Loucy (cell line): Measurements from ENCODE around the gene WDR5B.

ENCODE experiments used
- H2AFZ ChIP-seq: fragments of 200-600 bp; sonication (generic); 2 replicates; pipeline ENCODE4 v1.6.0; 2016; ENCODE audit warnings: antibody characterized with exemption, mild to moderate bottlenecking, low read length, moderate library complexity
- H3F3A ChIP-seq: fragments of 200-600 bp; 2 replicates; pipeline ENCODE4 v1.6.0; 2016; ENCODE audit warnings: antibody characterized with exemption, low read depth, mild to moderate bottlenecking
- H3K27me3 ChIP-seq: fragments of 200-600 bp; sonication (generic); 2 replicates; pipeline ENCODE4 v1.6.1; 2014; ENCODE audit warnings: low read length, mild to moderate bottlenecking; ENCODE audit not compliant: insufficient read depth, poor library complexity, severe bottlenecking
- H3K36me3 ChIP-seq: fragments of 200-600 bp; sonication (generic); 2 replicates; pipeline ENCODE4 v1.6.1; 2016; ENCODE audit warnings: low read length; ENCODE audit not compliant: insufficient read depth
- H3K4me1 ChIP-seq: fragments of 200-600 bp; sonication (generic); 2 replicates; pipeline ENCODE4 v1.5.1; 2014; ENCODE audit warnings: low read length, mild to moderate bottlenecking; ENCODE audit not compliant: insufficient read depth, poor library complexity, severe bottlenecking
- H3K4me2 ChIP-seq: fragments of 200-600 bp; sonication (generic); 2 replicates; pipeline ENCODE4 v1.6.0; 2014; ENCODE audit warnings: antibody characterized with exemption, low read length, low read depth, mild to moderate bottlenecking; ENCODE audit not compliant: poor library complexity, severe bottlenecking
- H3K4me3 ChIP-seq: fragments of 200-600 bp; sonication (generic); 2 replicates; pipeline ENCODE4 v1.5.1; 2014; ENCODE audit warnings: low read length, mild to moderate bottlenecking, mixed read lengths; ENCODE audit not compliant: poor library complexity, severe bottlenecking
- H3K79me2 ChIP-seq: fragments of 200-600 bp; sonication (generic); 2 replicates; pipeline ENCODE4 v1.6.1; 2014; ENCODE audit warnings: low read length; ENCODE audit not compliant: insufficient read depth
- H3K9ac ChIP-seq: fragments of 200-600 bp; sonication (generic); 2 replicates; pipeline ENCODE4 v1.6.0; 2014; ENCODE audit warnings: mild to moderate bottlenecking, low read depth, low read length, moderate library complexity; ENCODE audit not compliant: poor library complexity, severe bottlenecking
- H3K9me2 ChIP-seq: fragments of 200-600 bp; sonication (generic); replicated peaks from 2 replicates; pipeline ENCODE4 v1.6.1; 2016; ENCODE audit warnings: low read depth, low read length, mixed read lengths
- H3K9me3 ChIP-seq: fragments of 200-600 bp; sonication (generic); 2 replicates; pipeline ENCODE4 v1.6.1; 2014; ENCODE audit warnings: mild to moderate bottlenecking, antibody characterized with exemption, low read length, low read depth; ENCODE audit not compliant: insufficient read depth
- H4K20me1 ChIP-seq: fragments of 200-600 bp; sonication (generic); 2 replicates; pipeline ENCODE4 v1.6.0; 2014; ENCODE audit warnings: antibody characterized with exemption, low read length, mild to moderate bottlenecking; ENCODE audit not compliant: insufficient read depth, poor library complexity, severe bottlenecking
- EZH2phosphoT487 ChIP-seq: fragments of 200-600 bp; IDR thresholded peaks from 2 replicates; pipeline ENCODE4 v1.6.1; 2018; ENCODE audit warnings: antibody characterized with exemption, mild to moderate bottlenecking, moderate library complexity, borderline replicate concordance
- TF ChIP-seq, protein P1 (sequence below): fragments of 200-600 bp; sonication (generic); conservative IDR thresholded peaks from 2 replicates; pipeline ENCODE4 v1.5.1; 2014; ENCODE audit warnings: mild to moderate bottlenecking, antibody characterized with exemption, low read length

The WDR5B gene

DNA sequence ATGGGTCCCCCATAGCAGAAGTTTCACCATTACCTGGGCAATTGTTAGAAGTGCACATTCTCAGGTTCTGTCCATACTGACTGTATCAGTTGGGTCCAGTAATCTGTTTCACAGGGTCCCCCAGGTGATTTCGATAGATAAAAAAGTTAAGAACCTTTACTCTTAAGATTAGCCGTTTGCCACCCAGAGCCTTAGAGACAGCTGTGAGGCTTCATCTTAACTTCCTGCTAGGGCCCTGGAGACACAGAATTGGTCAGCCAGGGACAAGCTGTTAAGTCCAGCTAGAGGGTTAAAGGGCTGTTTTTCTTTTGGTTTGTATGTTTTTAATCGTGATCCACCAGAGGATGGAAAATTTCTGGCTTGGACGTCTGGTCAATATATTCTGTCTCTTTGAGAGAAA, 25.2 kb downstream of the WDR5B start:
- Histone ChIP-seq H3K79me2 (peaks cover 81% of the 10 kb centered on the region; the same call in 1 of the 2 replicates), H3K27me3 (no peaks in the 10 kb centered on the region), H3K9ac (peak overlapping the region; percentile 19), H3K4me3 (peak overlapping the region; percentile 42), H3K4me2 (peak overlapping the region; percentile 98), H3K4me1 (peaks cover 59% of the 10 kb centered on the region), H3K9me3 (no peaks in the 10 kb centered on the region), H3K9me2 (no peaks in the 10 kb centered on the region), H3K36me3 (peaks cover 8% of the 10 kb centered on the region; the same call in 1 of the 2 replicates), H4K20me1 (peaks cover 11% of the 10 kb centered on the region), H3F3A (no peaks in the 10 kb centered on the region), H2AFZ (no peak overlapping the region)
- no peak for TF ChIP-seq EZH2phosphoT487
- TF ChIP-seq, protein P1, sequence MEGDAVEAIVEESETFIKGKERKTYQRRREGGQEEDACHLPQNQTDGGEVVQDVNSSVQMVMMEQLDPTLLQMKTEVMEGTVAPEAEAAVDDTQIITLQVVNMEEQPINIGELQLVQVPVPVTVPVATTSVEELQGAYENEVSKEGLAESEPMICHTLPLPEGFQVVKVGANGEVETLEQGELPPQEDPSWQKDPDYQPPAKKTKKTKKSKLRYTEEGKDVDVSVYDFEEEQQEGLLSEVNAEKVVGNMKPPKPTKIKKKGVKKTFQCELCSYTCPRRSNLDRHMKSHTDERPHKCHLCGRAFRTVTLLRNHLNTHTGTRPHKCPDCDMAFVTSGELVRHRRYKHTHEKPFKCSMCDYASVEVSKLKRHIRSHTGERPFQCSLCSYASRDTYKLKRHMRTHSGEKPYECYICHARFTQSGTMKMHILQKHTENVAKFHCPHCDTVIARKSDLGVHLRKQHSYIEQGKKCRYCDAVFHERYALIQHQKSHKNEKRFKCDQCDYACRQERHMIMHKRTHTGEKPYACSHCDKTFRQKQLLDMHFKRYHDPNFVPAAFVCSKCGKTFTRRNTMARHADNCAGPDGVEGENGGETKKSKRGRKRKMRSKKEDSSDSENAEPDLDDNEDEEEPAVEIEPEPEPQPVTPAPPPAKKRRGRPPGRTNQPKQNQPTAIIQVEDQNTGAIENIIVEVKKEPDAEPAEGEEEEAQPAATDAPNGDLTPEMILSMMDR = no peak

DNA sequence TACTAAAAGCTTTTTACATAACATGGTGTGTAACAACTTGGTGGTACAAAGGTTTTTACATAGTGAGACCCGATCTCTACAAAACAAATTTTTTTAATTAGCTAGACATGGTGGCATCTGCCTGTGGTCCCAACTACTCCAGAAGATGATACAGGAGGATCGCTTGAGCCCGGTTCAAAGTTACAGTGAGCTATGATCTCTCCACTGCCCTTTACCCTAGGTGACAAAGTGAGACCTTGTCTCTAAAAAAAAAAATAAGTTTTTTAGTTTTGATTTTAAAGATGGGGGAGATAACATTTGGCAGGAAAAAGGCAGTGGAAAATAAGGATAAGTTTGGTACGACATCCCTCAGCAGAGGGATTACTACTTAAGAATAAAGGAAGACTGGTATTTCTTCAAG, 26.0 kb downstream of the WDR5B start:
- H4K20me1 ChIP-seq = peaks cover 11% of the 10 kb centered on the region
- no peak overlapping the region for H2AFZ ChIP-seq
- H3K36me3 ChIP-seq = peaks cover 8% of the 10 kb centered on the region; the same call in 1 of the 2 replicates
- H3K79me2 ChIP-seq = peaks cover 88% of the 10 kb centered on the region; the same call in 1 of the 2 replicates
- TF ChIP-seq, protein P1 = no peak
- TF ChIP-seq EZH2phosphoT487 = no peak
- H3K9me3 ChIP-seq = no peaks in the 10 kb centered on the region
- H3K27me3 ChIP-seq = no peaks in the 10 kb centered on the region
- peak overlapping the region; percentile 19 for H3K9ac ChIP-seq
- peak overlapping the region; percentile 42 for H3K4me3 ChIP-seq
- no peaks in the 10 kb centered on the region for H3F3A ChIP-seq
- peaks cover 58% of the 10 kb centered on the region for H3K4me1 ChIP-seq
- peak overlapping the region; percentile 98 for H3K4me2 ChIP-seq
- no peaks in the 10 kb centered on the region for H3K9me2 ChIP-seq

DNA sequence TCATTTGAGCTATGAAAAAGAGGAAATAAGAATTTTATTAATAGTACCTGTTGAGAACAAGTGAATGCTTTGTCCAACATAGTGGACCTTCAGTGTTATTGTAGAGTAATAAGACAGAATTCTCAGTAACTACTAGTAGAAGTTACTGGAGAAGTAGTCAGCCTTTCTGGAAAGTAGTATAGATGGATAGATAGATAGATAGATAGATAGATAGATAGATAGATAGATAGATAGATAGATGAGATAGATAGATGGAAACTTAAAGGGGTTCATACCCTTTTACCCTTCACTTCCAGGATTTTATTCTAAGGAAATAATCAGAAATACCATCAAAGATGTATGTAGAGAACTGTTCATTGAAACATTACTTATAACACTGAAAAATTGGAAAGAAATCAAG, 26.7 kb downstream of the WDR5B start:
- H3K79me2 ChIP-seq = peaks cover 92% of the 10 kb centered on the region; the same call in 1 of the 2 replicates
- H3K4me3 ChIP-seq = no peak overlapping the region
- H3K9me2 ChIP-seq = no peaks in the 10 kb centered on the region
- H3F3A ChIP-seq = no peaks in the 10 kb centered on the region
- H4K20me1 ChIP-seq = peaks cover 11% of the 10 kb centered on the region
- H3K9me3 ChIP-seq = no peaks in the 10 kb centered on the region
- no peak overlapping the region for H2AFZ ChIP-seq
- TF ChIP-seq, protein P1 = no peak
- TF ChIP-seq EZH2phosphoT487 = no peak
- H3K36me3 ChIP-seq = peaks cover 8% of the 10 kb centered on the region; the same call in 1 of the 2 replicates
- peaks cover 53% of the 10 kb centered on the region for H3K4me1 ChIP-seq
- H3K4me2 ChIP-seq = peak overlapping the region; percentile 98
- H3K27me3 ChIP-seq = no peaks in the 10 kb centered on the region
- H3K9ac ChIP-seq = no peak overlapping the region
